ENCODE results near the gene ANLN. TPM values are rescaled to one million over a fixed set of nuclear protein-coding genes. Genes with fewer than 3 reads are reported as not detected.

Gene ANLN
- total RNA-seq, 1 experiment from 2014 or later, result 106 TPM

GRCh38 chr7:36469236-36469635 lies 79.6 kb downstream of the ANLN start:
- H3K27me3 Mint-ChIP-seq (ENCODE audit: insufficient read depth, unreplicated experiment), result no peaks in the 10 kb centered on the region
- BruUV-seq (replicated peaks), result no TSS peak
- no peak for TF ChIP-seq CTCF (IDR thresholded peaks at IDR 0.05; ENCODE audit: insufficient read depth in 1 of 2, low read depth in 1 of 2, low read length in 1 of 2, severe bottlenecking in 1 of 2, unreplicated experiment in 1 of 2)
- no peaks in the 10 kb centered on the region for H3K27me3 ChIP-seq (replicated peaks; ENCODE audit: control insufficient read depth, insufficient read depth, low read length)
- DNase-seq, result no peak
- no peak overlapping the region for H3K4me3 Mint-ChIP-seq (ENCODE audit: unreplicated experiment)
- 0 out of 2 replicates have a peak, but pooled peaks cover 4% of the 10 kb centered on the region for H3K9me3 ChIP-seq
- H3K27ac Mint-ChIP-seq (ENCODE audit: unreplicated experiment), result no peak overlapping the region
- no peaks in the 10 kb centered on the region for H3K36me3 Mint-ChIP-seq (ENCODE audit: insufficient read depth, unreplicated experiment)
- H3K4me1 ChIP-seq, result no peaks in the 10 kb centered on the region
- no peaks in the 10 kb centered on the region for H3K36me3 ChIP-seq (ENCODE audit: control insufficient read depth, insufficient read depth, low read length)
- H3K4me3 ChIP-seq (ENCODE audit: low read depth, low read length), result no peak overlapping the region
- no peaks in the 10 kb centered on the region for H3K9me3 Mint-ChIP-seq (ENCODE audit: unreplicated experiment)
- ChIA-PET POLR2A (no interaction called here), CTCF (no interaction called here)
- intact Hi-C loops (cut with micrococcal nuclease; ENCODE audit: unreplicated experiment), result no loop called here
- no peaks in the 10 kb centered on the region for H3K4me1 Mint-ChIP-seq (ENCODE audit: low read depth, unreplicated experiment)

GRCh38 chr7:36472141-36472729 lies 82.6 kb downstream of the ANLN start:
- DNase-seq, result no peak
- H3K9me3 ChIP-seq, result no peaks in the 10 kb centered on the region
- H3K27ac Mint-ChIP-seq (ENCODE audit: unreplicated experiment), result no peak overlapping the region
- H3K4me3 ChIP-seq (ENCODE audit: low read depth, low read length), result no peak overlapping the region
- no peaks in the 10 kb centered on the region for H3K4me1 Mint-ChIP-seq (ENCODE audit: low read depth, unreplicated experiment)
- ChIA-PET POLR2A (no interaction called here), CTCF (interaction anchor here (0.9 kb wide), 1 partner anchor 710 kb away, joined by 4 read pairs; no protein-coding TSS in a partner anchor)
- H3K36me3 ChIP-seq (ENCODE audit: control insufficient read depth, insufficient read depth, low read length), result no peaks in the 10 kb centered on the region
- TF ChIP-seq CTCF (IDR thresholded peaks at IDR 0.05; ENCODE audit: insufficient read depth in 1 of 2, low read depth in 1 of 2, low read length in 1 of 2, severe bottlenecking in 1 of 2, unreplicated experiment in 1 of 2), result no peak
- intact Hi-C loops (cut with micrococcal nuclease; ENCODE audit: unreplicated experiment), result loop anchor here (5.0 to 10.0 kb wide), 2 partner anchors 323 to 710 kb away; no protein-coding TSS in a partner anchor
- no peak overlapping the region for H3K4me3 Mint-ChIP-seq (ENCODE audit: unreplicated experiment)
- no peaks in the 10 kb centered on the region for H3K27me3 Mint-ChIP-seq (ENCODE audit: insufficient read depth, unreplicated experiment)
- H3K9me3 Mint-ChIP-seq (ENCODE audit: unreplicated experiment), result no peaks in the 10 kb centered on the region
- no peaks in the 10 kb centered on the region for H3K36me3 Mint-ChIP-seq (ENCODE audit: insufficient read depth, unreplicated experiment)
- H3K27me3 ChIP-seq (replicated peaks; ENCODE audit: control insufficient read depth, insufficient read depth, low read length), result no peaks in the 10 kb centered on the region
- BruUV-seq (replicated peaks), result no TSS peak
- H3K4me1 ChIP-seq, result no peaks in the 10 kb centered on the region

GRCh38 chr7:36473454-36474282 lies 84.0 kb downstream of the ANLN start:
- no peaks in the 10 kb centered on the region for H3K27me3 ChIP-seq (replicated peaks; ENCODE audit: control insufficient read depth, insufficient read depth, low read length)
- Mint-ChIP-seq H3K36me3 (ENCODE audit: insufficient read depth, unreplicated experiment) (no peaks in the 10 kb centered on the region), H3K27ac (ENCODE audit: unreplicated experiment) (no peak overlapping the region), H3K4me3 (ENCODE audit: unreplicated experiment) (no peak overlapping the region), H3K27me3 (ENCODE audit: insufficient read depth, unreplicated experiment) (no peaks in the 10 kb centered on the region), H3K4me1 (ENCODE audit: low read depth, unreplicated experiment) (no peaks in the 10 kb centered on the region), H3K9me3 (ENCODE audit: unreplicated experiment) (no peaks in the 10 kb centered on the region)
- no TSS peak for BruUV-seq (replicated peaks)
- POLR2A ChIA-PET, result no interaction called here
- H3K9me3 ChIP-seq, result no peaks in the 10 kb centered on the region
- H3K4me1 ChIP-seq, result no peaks in the 10 kb centered on the region
- TF ChIP-seq CTCF (IDR thresholded peaks at IDR 0.05; ENCODE audit: insufficient read depth in 1 of 2, low read depth in 1 of 2, low read length in 1 of 2, severe bottlenecking in 1 of 2, unreplicated experiment in 1 of 2), result peak; percentile 46 to 52
- no peak overlapping the region for H3K4me3 ChIP-seq (ENCODE audit: low read depth, low read length)
- CTCF ChIA-PET, result interaction anchor here (1.0 to 1.7 kb wide), 2 partner anchors 197 to 727 kb away, joined by 3 to 4 read pairs; no protein-coding TSS in a partner anchor
- peak in 1 of 2 experiments; percentile 57 for DNase-seq
- intact Hi-C loops (cut with micrococcal nuclease; ENCODE audit: unreplicated experiment), result loop anchor here (1.0 to 10.0 kb wide), 3 partner anchors 321 to 728 kb away; no protein-coding TSS in a partner anchor
- no peaks in the 10 kb centered on the region for H3K36me3 ChIP-seq (ENCODE audit: control insufficient read depth, insufficient read depth, low read length)
